NCI-H226 (cell line): ENCODE results near the gene CCT6A.
"Not testable (repeated sequence)": the region's sequence is repeated elsewhere in the genome, so short reads cannot be mapped to it uniquely, and the experiment has no call there.

Experiments
- DNase-seq: peaks from one replicate; pipeline ENCODE4 v3.0.0-alpha.2; 2015

The CCT6A gene, protein sequence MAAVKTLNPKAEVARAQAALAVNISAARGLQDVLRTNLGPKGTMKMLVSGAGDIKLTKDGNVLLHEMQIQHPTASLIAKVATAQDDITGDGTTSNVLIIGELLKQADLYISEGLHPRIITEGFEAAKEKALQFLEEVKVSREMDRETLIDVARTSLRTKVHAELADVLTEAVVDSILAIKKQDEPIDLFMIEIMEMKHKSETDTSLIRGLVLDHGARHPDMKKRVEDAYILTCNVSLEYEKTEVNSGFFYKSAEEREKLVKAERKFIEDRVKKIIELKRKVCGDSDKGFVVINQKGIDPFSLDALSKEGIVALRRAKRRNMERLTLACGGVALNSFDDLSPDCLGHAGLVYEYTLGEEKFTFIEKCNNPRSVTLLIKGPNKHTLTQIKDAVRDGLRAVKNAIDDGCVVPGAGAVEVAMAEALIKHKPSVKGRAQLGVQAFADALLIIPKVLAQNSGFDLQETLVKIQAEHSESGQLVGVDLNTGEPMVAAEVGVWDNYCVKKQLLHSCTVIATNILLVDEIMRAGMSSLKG

DNA sequence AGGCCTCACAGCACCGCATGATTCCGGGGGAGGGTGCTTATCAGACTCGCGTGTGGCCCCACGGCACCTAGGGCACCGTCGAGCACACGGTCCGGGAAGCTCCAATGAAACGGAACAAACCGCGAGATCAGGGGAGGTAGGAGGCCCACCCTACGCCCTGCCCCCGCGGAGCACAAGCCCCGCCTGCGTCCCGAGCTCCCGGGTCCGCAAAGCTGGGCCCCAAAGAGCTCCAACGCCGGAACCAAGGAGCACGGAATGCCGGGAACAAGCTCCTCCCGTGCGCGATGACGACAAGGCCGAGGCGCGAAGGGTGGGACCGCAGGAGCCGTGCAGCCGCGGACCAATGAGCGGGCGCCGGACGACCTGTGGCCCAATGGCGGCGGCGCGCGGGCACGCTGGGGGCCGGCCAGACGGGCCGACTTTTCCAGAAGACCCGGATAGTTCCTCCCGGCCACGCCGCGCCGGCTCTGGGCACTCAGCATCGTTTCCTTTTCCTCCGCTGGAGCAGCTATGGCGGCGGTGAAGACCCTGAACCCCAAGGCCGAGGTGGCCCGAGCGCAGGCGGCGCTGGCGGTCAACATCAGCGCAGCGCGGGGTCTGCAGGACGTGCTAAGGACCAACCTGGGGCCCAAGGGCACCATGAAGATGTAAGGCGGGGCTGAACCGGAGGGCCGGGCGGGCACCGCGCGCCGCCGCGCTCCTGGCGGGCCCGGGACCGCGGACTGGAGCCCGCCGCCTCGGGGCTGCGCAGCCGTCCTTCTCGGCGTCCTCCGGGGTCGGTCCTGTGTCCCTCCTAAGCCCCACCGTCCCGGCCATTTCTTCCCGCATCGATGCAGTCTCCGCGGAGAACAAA, at the start of gene CCT6A, which contains the start of gene PSPH:
Gene CCT6A (plus strand): TSS at position 427 of the 853 bp plus-strand sequence. CDS start 84 bp downstream, at position 511.
Gene PSPH (minus strand): TSS at position 106 of the 853 bp plus-strand sequence. CDS start 30,232 bp downstream, outside the sequence.
- peak; percentile 99 for DNase-seq

DNA sequence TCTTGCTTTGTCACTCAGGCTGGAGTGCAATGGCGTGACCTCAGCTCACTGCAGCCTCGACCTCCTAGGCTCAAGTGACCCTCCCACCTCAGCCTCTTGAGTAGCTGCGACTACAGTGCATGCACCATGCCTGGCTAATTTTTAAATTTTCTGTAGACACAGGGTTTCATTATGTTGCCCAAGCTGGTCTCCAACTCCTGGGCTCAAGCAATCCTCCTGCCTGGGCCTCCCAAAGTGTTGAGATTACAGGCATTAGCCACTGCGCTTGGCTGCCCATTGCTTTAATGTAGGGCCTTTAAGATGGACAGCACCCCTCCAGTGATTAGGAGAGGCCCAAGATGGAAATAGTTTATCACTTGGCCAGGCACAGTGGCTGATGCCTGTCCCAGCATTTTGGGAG, 47.8 kb upstream of the CCT6A start:
- no peak for DNase-seq

DNA sequence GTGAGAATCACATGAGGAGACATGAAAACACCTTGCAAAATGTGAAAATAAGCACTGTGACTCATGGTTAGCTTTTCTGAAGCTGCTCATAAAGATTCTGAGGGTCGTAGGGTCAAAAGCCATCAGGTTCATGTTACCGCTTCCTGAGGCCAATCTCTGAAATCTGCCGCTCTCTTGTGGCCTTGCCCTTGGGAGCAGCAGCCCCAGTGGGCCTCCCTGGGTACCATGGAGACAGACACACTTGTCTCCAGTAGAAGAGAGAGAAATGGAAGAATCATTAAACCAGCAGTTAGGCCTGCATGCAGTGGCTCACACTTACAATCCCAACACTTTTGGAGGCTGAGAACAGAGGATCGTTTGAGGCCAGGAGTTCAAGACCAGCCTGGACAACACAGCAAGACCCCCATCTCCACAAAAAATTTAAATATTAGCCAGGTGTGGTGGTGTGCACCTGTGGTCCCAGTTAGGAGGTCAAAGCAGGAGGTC, 44.4 kb upstream of the CCT6A start:
- no peak for DNase-seq

DNA sequence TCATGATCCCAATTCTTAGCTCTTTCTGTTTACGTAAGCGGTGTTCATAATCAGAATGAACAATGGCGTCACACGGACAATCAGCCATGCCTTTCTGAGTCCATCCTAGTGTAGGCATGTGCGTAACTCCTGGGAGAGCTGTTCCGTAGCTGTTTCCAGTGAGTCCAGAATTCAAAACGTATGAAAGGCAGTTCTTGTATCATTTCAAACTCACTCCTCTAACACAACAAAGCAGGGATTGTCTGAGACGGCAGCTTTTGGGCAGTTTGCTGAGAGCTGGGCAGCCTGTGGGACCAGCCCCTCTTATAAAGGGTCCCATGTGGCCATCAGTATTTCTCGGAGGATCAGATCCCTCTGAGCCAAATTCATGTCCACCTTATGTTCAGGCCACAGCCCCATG, 43.7 kb upstream of the CCT6A start:
- no peak for DNase-seq

DNA sequence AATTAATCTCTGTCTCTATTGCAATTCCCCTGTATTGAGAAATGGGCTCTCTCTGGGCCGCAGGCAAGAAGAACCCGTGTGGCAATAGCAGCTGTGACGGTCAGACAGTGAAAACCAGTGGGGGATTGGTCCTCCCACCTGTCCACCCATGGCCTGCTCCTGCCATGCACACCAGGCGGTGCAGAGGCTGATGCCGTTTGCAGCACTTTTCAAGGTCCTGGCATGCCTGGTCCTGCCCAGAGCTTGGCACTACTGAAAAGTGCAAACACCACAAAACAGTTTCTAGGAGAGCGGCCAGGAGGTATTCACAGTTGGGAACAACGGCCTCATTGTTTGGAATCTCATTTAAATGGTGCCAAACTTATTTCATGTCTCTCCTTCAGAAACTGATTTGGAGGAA, 41.9 kb upstream of the CCT6A start:
- DNase-seq: no peak

DNA sequence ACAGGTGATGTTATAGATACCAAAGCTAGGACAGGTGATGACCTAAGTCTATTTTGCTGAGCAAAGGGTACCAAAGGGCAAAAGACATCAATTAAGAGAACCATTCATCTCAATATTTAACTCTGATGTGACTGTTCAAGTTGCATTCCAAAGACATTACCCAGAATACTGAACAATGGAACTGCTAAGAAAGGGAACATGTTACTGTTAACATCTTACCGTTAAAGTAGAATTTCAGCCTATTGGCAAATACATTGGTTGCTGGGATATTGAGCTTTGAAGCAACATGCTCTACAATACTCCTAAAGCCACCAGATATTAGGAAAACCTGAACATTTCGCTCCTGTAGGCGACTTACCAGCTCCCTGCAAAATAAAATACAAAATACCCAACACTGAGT, 34.5 kb upstream of the CCT6A start:
- not testable (repeated sequence) for DNase-seq

DNA sequence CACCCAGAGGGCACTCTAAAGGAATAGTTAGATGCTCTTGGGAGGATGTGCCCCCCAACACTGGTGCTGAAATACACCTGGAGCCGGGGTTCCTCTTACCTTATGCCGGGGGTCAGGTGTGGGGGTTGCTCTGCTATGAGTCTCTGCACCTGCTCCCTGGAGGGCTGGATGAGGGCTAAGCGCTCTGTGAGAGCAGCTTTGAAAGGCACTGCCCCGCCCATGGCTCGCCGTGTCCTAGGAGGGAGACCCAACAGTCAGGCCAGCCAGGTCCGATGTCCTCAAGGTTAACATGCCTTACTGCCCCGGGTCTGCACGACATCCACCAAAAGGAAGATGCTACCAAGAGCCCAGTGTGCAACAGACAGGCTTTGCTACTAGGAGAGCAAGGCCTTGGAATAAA, 32.1 kb upstream of the CCT6A start:
- no peak for DNase-seq

DNA sequence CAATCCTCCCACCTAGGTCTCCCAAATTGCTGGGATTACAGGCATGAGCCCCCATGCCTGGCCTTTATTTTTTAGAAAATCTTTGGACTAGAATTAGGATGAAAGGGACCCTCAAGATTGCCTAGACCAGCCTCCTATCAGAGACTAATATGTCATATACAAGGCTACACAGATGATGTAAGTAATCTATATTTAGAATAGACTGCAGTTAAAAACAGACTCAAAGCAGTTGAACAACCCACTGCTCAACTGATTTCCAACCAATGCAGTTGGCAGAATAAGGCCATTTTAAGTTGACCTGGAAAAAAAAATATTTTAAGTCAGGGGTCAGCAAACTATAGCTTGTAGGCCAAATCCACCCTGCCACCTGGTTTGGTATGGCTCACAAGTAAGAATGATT, 28.1 kb upstream of the CCT6A start:
- DNase-seq: no peak

DNA sequence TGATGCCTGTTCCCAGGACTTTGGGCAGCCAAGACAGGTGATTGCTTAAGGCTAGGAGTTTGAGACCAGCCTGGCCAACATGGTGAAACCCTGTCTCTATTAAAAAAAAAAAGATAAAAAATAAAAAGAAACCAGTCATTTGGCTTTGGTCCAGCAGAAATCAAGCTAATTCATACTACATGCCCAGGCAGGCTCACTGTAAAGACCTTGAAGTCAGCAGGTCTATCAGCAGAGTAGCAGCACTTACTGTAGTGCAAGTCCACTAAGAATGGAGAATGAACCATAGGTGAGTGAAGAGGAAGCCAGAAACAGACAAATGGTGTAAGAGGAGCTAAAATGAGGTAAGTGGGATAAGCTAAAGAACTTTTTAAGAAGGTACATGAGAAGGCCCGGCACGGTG, 25.0 kb upstream of the CCT6A start:
- DNase-seq: no peak

DNA sequence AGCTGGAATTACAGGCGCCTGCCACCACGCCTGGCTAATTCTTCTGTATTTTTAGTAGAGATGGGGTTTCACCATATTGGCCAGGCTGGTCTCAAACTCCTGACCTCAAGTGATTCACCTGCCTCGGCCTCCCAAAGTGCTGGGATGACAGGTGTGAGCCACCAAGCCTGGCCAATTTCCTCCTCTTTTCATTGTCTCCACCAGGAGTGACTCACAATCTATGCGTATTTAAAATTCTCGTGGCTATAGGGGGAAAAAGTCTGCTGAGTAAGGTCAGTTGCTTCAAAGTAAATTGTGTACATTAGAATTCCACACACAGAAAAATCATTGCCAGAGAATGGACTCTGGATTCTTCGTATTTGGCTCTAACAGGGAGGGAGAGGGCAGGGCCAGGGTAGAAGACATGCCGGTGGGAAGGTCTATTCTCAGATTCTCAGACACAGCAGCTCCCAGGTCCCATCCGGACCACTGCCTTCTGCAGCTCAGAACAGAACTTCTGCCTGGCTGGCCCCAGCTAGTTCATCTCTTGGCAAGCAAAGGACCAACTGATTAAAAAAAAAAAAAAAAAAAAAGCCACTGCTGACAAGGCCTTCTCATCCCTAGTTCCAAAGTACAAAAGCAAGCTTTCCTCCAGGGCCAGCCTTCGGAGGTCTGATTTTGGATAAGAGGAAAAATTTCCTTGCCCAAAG, 22.5 kb upstream of the CCT6A start:
- no peak for DNase-seq

DNA sequence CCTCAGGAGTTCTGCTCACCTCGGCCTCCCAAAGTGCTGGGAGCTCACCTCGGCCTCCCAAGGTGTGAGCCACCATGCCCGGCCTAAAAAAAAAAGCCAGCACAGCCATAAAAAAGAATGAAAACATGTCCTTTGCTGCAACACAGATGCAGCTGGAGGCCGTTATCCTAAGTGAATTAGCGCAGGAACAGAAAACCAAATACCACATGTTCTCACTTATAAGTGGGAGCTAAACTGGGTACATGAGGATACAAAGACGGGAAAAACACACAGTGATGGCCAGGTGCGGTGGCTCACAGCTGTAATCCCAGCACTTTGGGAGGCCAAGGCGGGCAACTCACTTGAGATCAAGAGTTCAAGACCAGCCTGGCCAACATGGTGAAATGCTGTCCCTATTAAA, 21.2 kb upstream of the CCT6A start:
- DNase-seq: no peak

DNA sequence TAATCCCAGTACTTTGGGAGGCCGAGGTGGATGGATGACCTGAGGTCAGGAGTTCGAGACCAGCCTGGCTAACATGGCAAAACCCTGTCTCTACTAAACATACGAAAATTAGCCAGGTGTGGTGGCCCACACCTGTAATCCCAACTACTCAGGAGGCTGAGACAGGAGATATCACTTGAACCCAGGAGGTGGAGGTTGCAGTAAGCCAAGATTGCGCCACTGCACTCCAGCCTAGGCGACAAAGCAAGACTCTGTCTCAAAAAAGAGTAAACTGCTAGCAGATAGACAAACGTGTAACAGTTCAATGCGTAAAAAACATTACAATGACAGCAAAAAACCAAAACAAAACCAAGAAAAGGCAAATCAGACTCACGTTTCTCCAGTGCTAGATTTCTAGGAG, 20.0 kb upstream of the CCT6A start:
- DNase-seq: not testable (repeated sequence)

DNA sequence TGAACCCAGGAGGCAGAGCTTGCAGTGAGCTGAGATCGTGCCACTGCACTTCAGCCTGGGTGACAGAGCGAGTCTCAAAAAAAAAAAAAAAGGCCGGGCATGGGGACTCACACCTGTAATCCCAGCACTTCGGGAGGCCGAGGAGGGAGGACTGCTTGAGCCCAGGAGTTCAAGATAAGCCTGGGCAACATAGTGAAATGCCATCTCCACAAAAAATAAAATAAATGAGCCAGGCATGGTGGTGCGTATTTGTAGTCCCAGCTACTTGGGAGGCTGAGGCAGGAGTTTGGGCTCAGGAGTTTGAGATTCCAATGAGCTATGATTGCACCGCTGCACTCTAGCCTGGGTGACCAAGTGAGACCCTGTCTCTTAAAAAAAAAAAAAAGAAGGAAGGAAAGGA, 19.0 kb upstream of the CCT6A start:
- DNase-seq: not testable (repeated sequence)

DNA sequence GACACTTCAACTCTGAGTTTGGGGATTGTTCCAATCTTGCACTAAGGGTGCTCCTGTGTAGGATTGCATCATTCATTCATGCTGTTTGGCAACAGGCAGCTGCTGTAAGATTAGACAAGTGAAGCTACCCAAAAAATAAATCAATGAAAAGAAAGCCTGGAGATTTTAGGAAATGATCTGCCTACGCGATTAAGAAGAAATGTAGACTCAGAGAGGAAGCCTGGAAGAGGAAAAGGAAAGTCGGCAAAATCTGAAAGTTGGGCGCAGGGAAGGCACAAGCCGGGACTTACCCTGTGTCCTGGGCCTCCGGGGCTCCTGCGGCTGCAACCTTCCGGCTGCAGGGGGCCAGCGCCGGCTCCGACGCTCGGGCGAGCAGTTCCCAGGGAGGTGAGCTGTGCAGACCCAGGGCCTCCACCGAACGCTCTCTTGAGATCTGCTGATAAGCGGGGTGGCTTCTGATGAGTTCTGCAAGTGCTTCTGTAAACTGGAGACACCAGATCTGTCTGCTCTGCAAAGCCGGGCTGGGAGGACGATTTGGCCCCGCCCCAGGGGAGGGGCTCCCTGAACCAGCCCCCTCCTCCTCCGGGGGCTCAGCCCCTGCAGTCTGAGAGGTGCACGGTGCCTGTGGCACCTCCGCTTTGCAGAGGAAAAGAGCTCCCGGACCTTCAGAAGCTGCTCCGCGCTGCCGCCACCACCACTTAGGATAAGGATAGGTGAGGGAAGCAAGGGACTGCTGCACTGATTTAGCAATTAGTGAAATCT, 17.7 kb upstream of the CCT6A start:
- DNase-seq: peak; percentile 18

DNA sequence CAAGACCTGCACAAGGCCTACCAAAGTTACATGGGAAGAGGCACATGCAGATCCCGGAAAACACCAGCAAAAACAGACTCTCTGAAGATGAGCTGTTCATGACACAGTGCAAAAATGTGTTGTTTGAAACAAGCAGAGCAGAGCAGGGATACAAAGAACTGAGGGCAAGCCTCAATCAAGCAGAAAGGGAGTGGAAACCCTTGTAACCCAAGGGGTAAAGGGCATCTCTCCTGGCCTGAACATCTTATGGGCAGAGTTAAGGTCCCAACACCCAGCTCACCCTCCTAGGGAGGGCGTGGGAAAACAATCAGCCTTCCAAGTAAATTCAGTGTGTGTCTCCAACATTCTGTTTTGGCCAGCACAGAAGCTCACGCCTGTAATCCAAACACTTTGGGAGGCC, 10.8 kb upstream of the CCT6A start:
- no peak for DNase-seq

DNA sequence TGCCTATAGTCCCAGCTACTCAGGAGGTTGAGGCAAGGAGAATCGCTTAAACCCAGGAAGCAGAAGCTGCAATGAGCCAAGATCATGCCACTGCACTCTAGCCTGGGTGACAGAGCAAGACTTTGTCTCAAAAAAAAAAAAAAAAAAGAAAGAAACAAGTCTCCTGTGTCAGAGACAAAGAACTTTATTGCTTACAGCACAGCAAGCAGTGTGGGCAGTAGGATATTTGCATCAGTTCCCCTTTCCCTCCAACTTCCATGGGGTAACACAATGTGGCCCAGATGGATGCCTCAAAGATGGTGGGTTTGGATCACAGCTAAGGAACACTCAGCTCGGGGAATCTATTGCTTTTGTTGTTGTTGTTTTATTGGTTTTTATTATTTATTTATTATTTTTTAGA, 5.8 kb upstream of the CCT6A start:
- DNase-seq: not testable (repeated sequence)

DNA sequence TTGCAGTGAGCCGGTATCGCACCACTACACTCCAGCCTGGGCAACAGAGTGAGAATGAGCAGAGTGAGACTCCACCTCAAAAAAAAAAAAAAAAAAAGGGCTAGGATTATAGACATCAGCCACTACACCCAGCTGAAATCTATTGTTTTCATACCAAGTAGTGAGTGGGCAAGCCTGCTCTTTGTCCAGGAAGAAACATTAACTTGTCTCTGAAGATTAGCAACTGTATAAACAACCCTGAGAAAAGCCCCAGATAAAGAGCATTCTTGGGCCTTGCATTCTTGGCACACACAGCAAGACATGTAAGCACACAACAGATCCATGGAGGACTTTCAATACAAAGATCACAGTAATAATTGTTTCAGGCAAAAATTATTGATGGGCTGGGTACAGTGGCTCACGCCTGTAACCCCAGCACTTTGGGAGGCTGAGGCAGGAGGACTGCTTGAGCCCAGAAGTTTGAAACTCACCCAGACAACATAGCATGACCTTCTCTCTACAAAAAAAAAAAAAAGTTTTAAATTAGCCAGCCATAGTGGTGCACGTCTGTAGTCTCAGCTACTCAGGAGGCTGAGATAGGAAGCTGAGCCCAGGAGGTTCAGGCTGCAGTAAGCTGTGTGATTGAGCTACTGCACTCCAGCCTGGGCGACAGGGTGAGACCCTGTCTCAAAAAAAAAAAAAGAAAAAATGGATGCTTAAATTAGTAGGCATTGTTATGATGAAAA, 4.7 kb upstream of the CCT6A start:
- peak; percentile 64 for DNase-seq

DNA sequence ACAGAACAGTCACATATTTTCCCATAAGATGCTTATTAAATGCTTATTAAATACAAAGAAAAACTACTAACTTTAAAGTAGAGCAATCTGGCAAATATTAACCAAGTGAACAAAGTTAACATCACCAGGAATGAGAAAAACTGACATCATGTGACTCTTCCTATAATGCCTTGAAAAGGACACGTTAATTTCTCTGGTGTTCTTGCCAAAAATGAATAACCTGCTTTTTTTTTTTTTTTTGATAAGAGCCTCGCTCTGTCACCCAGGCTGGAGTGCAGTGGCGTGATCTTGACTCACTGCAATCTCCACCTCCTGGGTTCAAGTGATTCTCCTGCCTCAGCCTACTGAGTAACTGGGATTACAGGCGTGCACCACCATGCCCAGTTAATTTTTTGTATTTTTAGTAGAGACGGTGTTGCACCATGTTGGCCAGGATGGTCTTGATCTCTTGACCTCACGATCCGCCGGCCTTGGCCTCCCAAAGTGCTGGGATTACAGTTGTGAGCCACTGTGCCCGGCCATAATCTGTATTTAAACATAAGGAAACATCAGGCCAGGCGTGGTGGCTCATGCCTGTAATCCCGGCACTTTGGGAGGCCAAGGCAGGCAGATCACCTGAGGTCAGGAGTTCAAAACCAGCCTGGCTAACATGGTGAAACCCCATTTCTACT, 4.0 kb upstream of the CCT6A start:
- DNase-seq: not testable (repeated sequence)

DNA sequence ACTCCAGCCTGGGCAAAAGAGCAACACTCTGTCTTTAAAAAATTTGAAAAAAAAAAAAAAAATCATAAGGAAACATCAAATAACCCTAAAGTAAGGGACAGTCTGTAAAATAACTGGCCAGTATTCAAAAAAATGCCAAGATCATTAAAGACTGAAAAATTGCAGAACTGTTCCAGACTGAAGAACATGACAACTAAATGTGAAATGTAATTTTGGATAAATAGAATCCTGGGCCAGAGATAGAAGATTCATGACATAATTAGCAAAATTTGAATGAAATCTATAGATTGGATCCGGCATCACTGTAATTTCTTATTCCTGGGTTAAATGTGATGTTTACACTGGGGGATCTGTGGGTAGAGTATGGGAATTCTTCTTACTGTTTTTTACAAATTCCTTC, 3.3 kb upstream of the CCT6A start:
- DNase-seq: no peak

DNA sequence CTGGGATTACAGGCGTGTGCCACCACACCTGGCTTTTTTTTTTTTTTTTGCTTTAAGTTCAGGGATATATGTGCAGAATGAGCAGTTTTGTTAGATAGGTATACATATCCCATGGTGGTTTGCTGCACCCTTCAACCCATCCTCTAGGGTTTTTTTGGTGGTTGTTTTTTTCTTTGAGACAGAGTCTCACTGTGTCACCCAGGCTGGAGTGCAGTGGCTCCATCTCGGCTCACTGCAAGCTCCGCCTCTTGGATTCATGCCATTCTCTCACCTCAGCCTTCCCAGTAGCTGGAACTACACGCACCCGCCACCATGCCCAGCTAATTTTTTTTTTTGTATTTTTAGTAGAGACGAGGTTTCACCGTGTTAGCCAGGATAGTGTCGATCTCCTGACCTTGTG, 2.8 kb upstream of the CCT6A start:
- DNase-seq: not testable (repeated sequence)

DNA sequence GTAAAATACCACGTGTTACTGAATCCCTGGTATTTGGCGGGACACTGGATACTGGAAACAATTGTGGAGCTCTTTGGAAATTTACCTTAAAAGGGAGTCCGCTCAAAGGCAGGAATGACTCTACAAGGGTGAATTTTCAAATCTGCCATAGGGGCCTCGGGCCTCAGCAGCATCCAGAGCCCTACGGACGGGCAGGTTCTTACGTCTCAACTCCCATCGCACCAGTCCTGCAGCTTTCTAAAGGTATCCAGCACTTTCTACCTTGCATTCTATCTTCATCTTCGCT, 569 bp upstream of the CCT6A start:
- no peak for DNase-seq
